ENCODE measurements around the gene AK8.

DNA sequence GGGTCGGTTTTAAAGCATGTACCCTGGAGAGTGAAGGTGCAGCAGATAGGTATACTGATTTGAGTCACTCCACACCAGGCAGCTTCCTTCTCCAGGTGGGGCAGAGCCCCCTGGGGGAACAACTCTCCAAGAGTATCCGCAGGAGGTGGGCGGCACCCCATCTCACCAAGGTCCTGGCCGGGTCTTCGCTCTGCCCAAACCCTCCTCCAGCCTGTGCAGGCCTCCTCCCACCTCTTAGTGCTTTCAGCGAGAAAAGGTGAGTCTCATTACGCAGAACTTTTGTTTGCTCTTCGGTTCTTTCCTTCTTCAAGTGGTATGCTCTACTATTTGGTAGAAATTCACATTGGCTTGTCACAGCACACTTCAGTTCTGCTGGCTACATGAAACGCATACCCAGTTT is 14.3 kb upstream of the AK8 start:
- TF ChIP-seq, protein P1, sequence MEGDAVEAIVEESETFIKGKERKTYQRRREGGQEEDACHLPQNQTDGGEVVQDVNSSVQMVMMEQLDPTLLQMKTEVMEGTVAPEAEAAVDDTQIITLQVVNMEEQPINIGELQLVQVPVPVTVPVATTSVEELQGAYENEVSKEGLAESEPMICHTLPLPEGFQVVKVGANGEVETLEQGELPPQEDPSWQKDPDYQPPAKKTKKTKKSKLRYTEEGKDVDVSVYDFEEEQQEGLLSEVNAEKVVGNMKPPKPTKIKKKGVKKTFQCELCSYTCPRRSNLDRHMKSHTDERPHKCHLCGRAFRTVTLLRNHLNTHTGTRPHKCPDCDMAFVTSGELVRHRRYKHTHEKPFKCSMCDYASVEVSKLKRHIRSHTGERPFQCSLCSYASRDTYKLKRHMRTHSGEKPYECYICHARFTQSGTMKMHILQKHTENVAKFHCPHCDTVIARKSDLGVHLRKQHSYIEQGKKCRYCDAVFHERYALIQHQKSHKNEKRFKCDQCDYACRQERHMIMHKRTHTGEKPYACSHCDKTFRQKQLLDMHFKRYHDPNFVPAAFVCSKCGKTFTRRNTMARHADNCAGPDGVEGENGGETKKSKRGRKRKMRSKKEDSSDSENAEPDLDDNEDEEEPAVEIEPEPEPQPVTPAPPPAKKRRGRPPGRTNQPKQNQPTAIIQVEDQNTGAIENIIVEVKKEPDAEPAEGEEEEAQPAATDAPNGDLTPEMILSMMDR (conservative IDR thresholded peaks at IDR 0.05; ENCODE audit: low read depth, low read length), result no peak
- no peak for TF ChIP-seq EZH2 (IDR thresholded peaks at IDR 0.05; ENCODE audit: borderline replicate concordance, low read depth, low read length, poor library complexity, severe bottlenecking)
